Osteoblast (primary cell): ENCODE data around the gene BLTP3A. TPM values are rescaled to one million over a fixed set of nuclear protein-coding genes. Genes with fewer than 3 reads are reported as not detected.
"Not testable (repeated sequence)": the region's sequence is repeated elsewhere in the genome, so short reads cannot be mapped to it uniquely, and the experiment has no call there.

ENCODE experiments used
- DNase-seq: peaks from one replicate; pipeline ENCODE4 v3.0.0; 2011; ENCODE audit warnings: low spot score, mixed read lengths; ENCODE audit not compliant: insufficient read length; ENCODE audit errors: missing footprints
- H2AFZ ChIP-seq: 2 replicates; pipeline ENCODE4 v1.6.0; 2011; ENCODE audit warnings: mild to moderate bottlenecking, low read length
- H3K27ac ChIP-seq: 2 replicates; pipeline ENCODE4 v1.5.1; 2011; ENCODE audit warnings: mild to moderate bottlenecking, low read depth, low read length, moderate library complexity
- H3K27me3 ChIP-seq: 2 replicates; pipeline ENCODE4 v1.6.0; 2012; ENCODE audit warnings: mild to moderate bottlenecking, control low read depth, inconsistent platforms, low read length, moderate library complexity; ENCODE audit not compliant: insufficient read depth
- H3K36me3 ChIP-seq: 2 replicates; pipeline ENCODE4 v1.5.1; 2011; ENCODE audit warnings: mild to moderate bottlenecking, low read length, control low read depth, moderate library complexity; ENCODE audit not compliant: insufficient read depth
- H3K4me1 ChIP-seq: 2 replicates; pipeline ENCODE4 v1.5.1; 2011; ENCODE audit warnings: mild to moderate bottlenecking, low read length, control low read depth, moderate library complexity; ENCODE audit not compliant: insufficient read depth
- H3K4me2 ChIP-seq: 2 replicates; pipeline ENCODE4 v1.6.0; 2011; ENCODE audit warnings: mild to moderate bottlenecking, low read length; ENCODE audit not compliant: insufficient read depth
- H3K4me3 ChIP-seq: fragments of 200-600 bp; sonication (generic); 3 replicates; pipeline ENCODE4 v1.5.1; 2012; ENCODE audit warnings: mild to moderate bottlenecking, low read length, inconsistent platforms; ENCODE audit not compliant: insufficient read depth
- H3K79me2 ChIP-seq: 2 replicates; pipeline ENCODE4 v1.6.0; 2012; ENCODE audit warnings: mild to moderate bottlenecking, low read length, control low read depth, inconsistent platforms; ENCODE audit not compliant: insufficient read depth
- H3K9me3 ChIP-seq: 2 replicates; pipeline ENCODE4 v1.5.1; 2011; ENCODE audit warnings: low read depth, low read length, control low read depth
- H4K20me1 ChIP-seq: 2 replicates; pipeline ENCODE4 v1.6.0; 2012; ENCODE audit warnings: mild to moderate bottlenecking, low read length, control low read depth; ENCODE audit not compliant: insufficient read depth
- CTCF ChIP-seq: IDR thresholded peaks from 2 replicates; pipeline ENCODE4 v1.5.1; 2011; ENCODE audit warnings: mild to moderate bottlenecking, low read depth, low read length, moderate library complexity; ENCODE audit errors: extremely low read depth
- total RNA-seq: library from RNA; depleted of rRNA; stranded (reverse); fragments of >200 nt; gene quantifications from 2 replicates; pipeline ENCODE4 v1.2.3, GENCODE V29; 2012

The BLTP3A gene
- 9.7 and 13.0 TPM in 2 replicates for total RNA-seq

GRCh38 chr6:34791701-34792604 lies at the start of gene BLTP3A:
Gene BLTP3A (plus strand): TSS chr6:34792083. CDS start chr6:34792251, 168 bp downstream.
- peaks cover 4% of the 10 kb centered on the region for H3K79me2 ChIP-seq
- H3K36me3 ChIP-seq: no peaks in the 10 kb centered on the region
- peaks cover 4% of the 10 kb centered on the region for H4K20me1 ChIP-seq
- no peaks in the 10 kb centered on the region for H3K9me3 ChIP-seq
- no peaks in the 10 kb centered on the region for H3K27me3 ChIP-seq
- H3K4me3 ChIP-seq: peak within 1 kb of the TSS; percentile 94
- peak; percentile 98 for DNase-seq
- no peak for TF ChIP-seq CTCF
- H3K4me2 ChIP-seq: peak within 1 kb of the TSS; percentile 99
- H3K4me1 ChIP-seq: peaks cover 14% of the 10 kb centered on the region
- H3K27ac ChIP-seq: peak within 1 kb of the TSS; percentile 58
- peak within 1 kb of the TSS; percentile 99 for H2AFZ ChIP-seq

- Histone ChIP-seq H3K36me3 (no peaks in the 10 kb centered on the region), H3K79me2 (no peaks in the 10 kb centered on the region), H3K27ac (no peak overlapping the region), H3K4me2 (no peak overlapping the region), H3K4me3 (no peak overlapping the region), H3K9me3 (no peaks in the 10 kb centered on the region), H4K20me1 (no peaks in the 10 kb centered on the region), H3K4me1 (no peaks in the 10 kb centered on the region), H2AFZ (no peak overlapping the region), H3K27me3 (no peaks in the 10 kb centered on the region)
- TF ChIP-seq CTCF: no peak
- DNase-seq: no peak
Observed at GRCh38 chr6:34742094-34742493, 49.8 kb upstream of the BLTP3A start.

GRCh38 chr6:34743625-34744293 lies 48.1 kb upstream of the BLTP3A start:
- H3K4me2 ChIP-seq: no peak overlapping the region
- no peak overlapping the region for H3K27ac ChIP-seq
- no peaks in the 10 kb centered on the region for H3K9me3 ChIP-seq
- H4K20me1 ChIP-seq: no peaks in the 10 kb centered on the region
- H3K79me2 ChIP-seq: no peaks in the 10 kb centered on the region
- no peaks in the 10 kb centered on the region for H3K4me1 ChIP-seq
- H3K36me3 ChIP-seq: no peaks in the 10 kb centered on the region
- no peak for DNase-seq
- TF ChIP-seq CTCF: no peak
- H3K4me3 ChIP-seq: no peak overlapping the region
- H3K27me3 ChIP-seq: no peaks in the 10 kb centered on the region
- no peak overlapping the region for H2AFZ ChIP-seq

GRCh38 chr6:34744294-34744647 lies 47.6 kb upstream of the BLTP3A start:
- H4K20me1 ChIP-seq, H3K79me2 ChIP-seq, H3K4me3 ChIP-seq, H3K27me3 ChIP-seq, H3K4me2 ChIP-seq, H3K36me3 ChIP-seq, H3K9me3 ChIP-seq, DNase-seq, H3K27ac ChIP-seq, H2AFZ ChIP-seq, H3K4me1 ChIP-seq: not testable (repeated sequence)
